8988T (cell line): ENCODE results near the gene PLA2G1B.
"Not testable (repeated sequence)": the region's sequence is repeated elsewhere in the genome, so short reads cannot be mapped to it uniquely, and the experiment has no call there.

Experiments used
- DNase-seq: peaks from one replicate; pipeline ENCODE4 v3.0.0; 2011

Gene PLA2G1B

DNA sequence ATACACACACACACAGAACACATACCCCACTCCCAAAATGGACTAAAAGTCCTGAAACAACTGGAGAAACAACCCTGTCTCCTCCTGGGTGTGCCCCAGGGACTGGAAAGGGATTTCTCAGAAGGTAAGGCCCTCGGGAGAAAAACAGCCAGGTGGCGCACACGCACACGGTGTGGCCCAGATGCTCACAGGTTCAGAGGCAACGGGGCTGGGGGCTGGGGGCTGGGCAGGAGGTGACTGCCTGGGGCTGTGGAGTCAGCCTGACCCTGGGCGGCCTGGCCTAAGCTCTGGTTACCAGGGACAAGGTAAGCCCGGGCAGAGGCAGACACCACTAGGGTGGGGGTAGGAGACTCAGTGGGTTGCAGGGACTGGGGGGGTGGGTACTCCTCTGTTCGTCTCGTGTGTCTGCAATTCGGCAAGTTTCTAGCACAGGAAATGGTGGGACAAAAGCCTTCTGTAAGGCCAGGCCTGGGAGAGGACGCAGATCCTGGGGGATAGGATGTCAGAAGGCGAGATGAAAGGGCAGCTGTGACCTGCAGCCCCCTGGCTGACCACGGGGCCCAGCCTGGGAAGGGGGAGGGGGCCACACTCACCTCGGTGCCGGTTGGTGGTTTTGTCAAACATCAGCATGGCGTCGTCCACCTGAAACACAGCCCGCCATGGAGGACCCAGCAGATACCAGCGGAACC, 31.0 kb upstream of the PLA2G1B start:
- DNase-seq = no peak

DNA sequence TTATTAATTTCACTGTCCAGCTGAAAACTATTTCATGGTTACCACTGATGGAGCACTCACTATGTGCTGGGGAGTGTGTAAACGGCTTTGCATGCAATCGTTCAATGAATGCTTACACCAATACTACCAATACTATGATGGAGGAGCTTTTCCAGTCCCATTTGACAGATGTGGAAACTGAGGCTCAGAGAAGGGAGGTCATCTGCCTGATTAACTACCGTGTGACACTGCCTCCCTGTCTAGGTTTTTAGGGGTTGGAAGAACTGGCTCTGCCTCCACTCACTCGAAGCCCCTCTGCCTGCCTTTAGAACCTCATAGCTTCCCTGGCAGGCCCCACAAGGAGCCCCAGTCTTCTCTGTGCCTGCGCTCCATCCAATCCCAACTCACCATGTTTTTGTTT, 29.5 kb upstream of the PLA2G1B start:
- DNase-seq = no peak

DNA sequence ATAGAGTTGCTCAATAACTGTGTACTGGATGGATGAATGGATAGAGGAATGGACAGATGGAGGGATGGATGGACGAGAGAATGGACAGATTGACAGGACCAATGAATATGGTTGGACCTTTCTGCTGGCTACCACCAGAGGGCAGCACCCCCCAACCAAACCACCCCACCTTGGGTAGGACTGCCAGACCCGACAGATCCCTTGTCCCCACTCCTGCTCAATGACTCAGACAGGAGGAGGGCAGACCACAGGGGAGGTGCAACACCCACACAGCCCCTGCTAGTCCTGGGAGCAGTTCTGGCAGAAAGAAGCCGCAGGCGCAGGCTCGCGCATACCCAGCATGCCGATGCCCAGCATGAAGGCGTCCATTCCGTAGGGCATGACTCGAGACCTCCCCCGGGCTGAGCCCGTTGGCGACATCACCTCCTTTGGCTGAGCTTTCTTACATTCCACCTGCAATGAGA, 29.0 kb upstream of the PLA2G1B start:
- DNase-seq = peak; percentile 98

DNA sequence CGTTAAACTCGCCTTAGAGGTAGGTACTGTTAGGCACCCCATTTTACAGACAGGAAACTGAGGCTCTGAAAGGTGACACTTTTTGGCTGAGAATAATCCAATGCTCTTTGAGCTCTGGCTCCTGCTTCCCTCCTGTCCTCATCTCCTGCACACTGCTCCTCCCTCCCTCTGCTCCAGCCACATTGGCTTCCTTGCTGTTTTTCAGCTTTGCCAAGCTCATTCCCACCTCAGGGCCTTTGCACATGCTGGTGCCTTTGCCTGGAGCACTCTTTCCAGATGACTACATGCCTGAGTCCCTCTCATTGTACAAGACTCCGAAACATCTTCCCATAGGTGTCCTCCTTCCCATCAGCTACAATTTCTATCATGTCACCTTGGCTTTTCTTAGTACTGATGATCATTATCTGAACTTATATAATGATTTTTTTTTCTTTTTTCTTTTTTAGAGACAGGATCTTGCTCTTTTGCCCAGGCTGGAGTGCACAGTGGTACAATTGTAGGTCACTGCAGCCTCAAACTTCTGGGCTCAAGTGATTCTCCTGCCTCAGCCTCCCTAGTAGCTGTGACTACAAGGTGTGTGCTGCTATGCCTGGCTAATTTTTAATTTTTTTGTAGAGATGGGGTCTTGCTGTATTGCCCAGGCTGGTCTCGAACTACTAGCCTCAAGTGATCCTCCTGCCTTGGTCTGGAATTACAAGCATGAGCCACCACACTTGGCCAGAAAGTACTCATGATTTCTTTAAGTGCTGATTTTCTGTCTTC, 26.2 kb upstream of the PLA2G1B start:
- no peak for DNase-seq

DNA sequence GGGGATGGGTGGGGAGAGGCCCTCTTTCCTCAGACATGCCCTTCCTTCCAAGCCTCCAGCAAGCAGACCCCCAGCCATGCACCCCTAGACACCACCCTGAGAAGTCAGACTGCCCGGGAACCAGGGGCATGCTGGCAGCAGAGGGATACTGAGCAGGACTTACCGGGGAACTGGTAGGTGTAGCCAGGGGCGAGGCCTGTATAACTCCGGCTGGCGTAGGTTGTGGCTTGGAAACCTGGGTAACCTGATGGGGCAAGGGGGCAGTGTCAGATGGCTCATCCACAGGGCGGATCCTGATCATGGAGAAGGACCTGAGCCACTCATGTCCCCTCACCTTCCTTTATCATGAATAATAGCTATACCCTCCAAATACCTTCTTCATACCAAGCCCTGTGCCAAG, 25.6 kb upstream of the PLA2G1B start:
- DNase-seq = no peak

DNA sequence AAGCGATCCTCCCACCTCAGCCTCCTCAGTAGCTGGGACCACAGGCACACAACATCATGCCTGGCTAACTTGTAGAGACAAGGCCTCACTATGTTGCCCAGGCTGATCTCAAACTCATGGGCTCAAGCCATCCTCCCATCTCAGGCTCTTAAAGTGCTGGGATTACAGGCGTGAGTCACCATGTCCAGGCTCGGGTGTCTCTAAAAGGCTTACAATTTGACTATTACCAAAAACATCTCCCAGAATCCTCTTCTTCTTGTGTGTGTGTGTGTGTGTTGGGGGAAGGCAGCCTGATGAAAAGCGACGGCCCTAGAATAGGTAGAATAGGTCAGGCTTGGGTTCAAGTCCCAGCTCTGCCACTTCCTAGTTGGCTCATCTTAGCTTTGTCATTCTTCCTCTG, 24.5 kb upstream of the PLA2G1B start:
- DNase-seq = no peak

DNA sequence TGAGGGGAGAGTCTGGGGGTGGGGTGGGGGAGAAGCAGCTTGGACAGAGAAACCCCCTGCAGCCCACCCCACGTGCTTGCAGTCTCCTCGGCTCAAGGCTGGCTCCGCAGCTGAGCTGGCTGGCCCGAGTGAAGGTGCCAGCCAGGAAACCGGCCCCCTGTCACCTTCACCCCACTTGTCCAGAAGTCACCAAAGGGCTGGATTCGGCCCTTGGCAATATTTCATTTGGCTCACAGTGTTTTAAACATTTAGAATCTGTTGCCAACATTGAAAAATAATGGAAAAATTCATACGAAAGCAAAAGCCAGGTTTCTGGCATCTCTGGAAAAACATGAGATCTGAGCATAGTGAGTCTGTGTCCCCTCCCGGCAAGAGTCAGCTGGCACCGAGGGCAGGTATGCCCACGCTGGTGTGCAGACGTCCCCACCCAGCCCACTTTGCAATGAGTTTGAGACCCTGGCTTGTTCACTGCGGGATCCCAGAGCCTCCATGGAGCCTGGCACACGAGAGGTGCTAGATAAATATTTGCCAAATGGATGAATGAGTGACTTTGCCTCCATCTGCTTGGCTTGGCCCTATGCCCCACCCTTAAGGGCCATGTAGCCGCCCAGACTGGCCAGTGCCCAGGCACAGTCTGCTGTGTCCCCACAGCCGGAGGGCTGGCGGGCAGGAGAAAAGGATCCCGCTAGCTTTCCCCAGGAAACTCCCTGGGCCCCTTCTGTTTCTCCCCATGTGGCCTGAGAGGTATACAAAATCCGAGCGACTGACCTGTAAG, 23.2 kb upstream of the PLA2G1B start:
- DNase-seq = no peak

DNA sequence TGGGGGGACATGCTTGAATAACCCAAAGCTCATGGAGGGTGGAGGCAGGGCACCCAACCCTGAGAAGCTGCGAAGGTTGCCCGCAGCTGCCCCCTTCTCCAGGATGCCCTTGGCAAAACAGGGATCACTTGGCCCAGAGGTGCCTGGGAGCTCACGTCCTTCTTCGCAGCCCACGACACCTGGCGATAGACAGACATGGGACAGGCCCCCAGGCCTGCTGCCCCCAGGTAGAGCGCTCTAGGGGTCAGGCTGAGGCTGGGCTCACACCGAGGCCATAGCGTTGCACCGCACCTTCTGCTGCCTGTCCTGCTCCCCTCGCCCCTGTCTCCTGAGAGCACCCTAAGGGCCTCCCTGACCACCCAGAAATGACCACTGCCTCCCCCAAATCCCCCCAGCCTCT, 20.2 kb upstream of the PLA2G1B start:
- no peak for DNase-seq

DNA sequence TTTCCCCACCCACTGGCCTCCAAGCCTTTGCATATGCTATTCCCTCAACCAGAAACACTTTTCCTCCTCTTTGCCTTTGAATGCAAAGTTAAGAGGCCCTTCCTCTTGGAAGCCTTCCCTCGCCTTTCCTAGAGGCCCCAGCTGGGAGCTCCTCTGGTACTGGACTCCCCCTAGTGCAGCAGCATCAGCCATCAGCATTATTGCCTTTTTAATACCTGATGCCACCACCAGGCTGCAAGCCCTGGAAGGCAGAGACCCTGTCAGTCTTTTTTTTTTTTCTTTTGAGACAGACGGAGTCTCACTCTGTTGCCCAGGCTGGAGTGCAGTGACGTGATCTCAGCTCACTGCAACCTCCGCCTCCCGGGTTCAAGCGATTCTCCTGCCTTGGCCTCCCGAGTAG, 19.1 kb upstream of the PLA2G1B start:
- DNase-seq = no peak

DNA sequence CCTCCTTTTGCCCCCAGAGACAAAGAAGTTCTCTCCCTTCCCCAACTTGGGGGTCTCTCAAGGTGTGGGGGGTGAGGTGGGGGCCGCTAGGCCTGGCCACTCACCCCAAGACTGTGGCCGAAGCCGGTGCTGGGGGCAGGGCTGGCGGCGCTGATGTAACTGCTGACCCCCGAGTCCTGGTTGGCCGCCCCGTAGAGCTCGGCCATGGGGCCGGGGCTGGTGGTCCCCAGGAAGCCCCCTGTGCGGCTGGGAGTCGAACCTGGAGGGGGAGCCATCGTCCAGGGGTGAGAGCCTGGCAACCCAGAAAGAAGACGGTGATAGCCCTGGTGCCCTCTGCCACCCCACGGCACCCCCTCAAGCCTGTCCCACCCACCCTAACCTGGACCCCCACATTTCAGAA, 18.5 kb upstream of the PLA2G1B start:
- no peak for DNase-seq

DNA sequence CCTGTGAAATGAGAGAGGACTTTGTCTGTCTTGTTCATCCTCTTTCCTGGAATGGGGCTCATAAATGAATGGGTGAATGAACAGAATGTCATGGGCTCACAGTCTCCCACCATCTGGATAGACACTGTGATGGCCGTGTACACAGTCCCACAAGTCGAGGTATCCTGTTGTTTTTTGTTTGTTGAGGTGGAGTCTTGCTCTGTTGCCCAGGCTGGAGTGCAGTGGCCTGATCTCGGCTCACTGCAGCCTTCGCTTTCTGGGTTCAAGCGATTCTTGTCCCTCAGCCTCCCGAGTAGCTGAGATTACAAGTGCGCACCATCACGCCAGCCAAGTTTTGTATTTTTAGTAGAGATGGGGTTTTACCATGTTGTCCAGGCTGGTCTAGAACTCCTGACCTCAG, 16.1 kb upstream of the PLA2G1B start:
- DNase-seq = no peak

DNA sequence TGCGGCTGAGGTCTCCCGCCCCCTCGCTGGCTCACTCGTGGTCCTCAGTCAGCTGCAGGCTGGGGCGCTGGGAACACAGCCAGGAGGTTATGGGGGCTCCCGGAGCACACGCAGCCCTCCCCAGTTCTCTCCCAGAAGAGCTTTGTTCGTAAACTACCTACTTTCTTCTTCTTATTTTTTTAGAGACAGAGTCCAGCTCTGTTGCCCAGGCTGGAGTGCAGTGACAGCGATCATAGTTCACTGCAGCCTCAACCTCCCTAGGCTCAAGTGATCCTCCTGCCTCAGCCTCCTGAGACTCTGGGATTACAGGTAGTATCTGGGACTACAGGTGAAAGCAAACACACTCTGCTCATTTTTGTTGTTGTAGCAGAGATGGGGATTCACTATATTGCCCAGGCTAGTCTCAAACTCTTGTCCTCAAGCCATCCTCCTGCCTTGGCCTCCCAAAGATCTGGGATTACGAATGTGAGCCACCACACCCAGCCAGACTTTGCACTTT, 15.5 kb upstream of the PLA2G1B start:
- DNase-seq = no peak

DNA sequence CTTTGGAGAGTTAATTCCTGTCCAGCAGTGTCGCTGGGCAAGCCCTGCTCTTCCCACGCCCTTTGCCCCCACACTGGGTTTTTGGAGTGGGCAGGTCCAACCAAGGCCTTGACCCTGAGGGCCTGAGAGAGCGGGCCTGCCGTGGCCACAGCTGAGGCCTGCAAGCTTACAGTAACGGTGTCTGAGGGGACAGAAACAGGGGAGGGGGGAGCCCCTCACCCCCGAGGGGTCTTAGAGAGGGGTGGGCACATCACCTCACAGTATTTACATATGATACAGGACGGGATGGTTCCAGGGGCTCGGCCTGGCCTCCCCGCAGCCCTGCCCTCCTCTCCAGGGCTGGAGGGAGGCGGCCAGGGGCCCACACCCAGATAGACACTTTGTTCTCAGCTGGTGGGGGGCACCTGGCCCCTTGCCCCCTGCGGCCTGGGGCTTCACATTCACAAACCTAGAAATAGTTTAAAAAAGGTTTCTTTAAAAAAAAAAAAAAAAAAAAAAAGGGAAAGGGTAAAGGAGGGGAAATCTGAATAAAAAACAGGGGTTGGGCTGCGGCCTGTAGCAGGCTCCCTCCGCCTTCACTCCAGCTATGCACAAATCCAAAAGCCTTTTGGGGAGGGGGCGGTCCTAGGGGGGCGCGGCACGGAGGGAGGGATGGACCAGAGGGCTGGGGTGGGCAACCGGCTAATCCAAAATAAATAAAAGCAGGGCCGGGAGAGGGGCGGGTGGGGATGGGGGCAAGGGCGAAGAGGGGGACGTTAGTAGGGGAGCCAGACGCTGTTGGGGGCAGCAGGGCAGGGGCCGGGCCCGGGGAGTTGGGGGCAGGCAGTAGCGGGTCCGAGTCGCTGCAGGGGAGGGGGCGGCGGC, 14.8 kb upstream of the PLA2G1B start:
- DNase-seq = no peak

DNA sequence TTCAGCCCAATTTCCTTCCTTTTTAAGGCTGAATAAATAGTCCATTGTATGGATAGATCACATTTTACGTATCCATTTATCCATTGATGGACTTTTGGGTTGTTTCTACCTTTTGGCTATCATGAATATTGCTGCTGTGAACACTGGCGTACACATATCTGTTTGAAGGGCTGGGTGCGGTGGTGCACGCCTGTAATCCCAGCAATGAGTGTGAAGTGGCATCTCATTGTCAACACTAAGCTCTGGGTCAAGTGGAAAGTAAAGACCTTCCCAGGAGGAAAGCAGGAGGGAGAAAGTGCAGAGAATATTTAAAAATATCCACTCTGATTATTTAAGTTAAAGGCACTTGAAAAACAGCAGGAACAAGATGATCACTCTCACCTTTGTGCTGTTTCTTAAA, 11.7 kb upstream of the PLA2G1B start:
- no peak for DNase-seq

DNA sequence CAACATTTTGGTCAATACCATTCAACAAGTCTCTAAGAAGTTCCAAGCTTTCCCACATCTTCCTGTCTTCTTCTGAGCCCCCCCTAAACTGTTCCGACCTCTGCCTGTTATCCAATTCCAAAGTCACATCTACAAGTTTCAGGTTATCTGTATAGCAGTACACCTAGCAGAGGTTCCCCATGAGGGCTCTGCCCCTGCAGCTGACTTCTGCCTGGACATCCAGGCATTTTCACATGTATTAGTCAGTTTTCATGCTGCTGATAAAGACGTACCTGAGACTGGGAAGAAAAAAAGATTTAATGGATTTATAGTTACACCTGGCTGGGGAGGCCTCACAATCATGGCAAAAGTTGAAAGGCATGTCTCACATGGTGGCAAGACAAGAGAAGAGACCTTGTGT, 10.2 kb upstream of the PLA2G1B start:
- no peak for DNase-seq

DNA sequence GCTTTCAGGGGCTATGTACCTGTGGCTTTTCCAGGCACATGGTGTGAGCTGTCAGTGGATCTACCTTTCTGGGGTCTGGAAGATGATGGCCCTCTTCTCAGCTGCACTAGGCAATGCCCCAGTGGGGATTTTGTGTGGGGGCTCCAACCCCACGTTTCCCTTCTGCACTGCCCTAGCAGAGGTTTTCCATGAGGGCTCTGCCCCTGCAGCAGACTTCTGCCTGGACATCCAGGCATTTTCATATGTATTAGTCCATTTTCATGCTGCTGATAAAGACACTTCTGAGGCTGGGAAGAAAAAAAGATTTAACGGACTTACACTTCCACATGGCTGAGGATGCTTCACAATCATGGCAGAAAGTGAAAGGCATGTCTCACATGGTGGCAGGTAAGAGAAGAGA, 8.8 kb upstream of the PLA2G1B start:
- not testable (repeated sequence) for DNase-seq

DNA sequence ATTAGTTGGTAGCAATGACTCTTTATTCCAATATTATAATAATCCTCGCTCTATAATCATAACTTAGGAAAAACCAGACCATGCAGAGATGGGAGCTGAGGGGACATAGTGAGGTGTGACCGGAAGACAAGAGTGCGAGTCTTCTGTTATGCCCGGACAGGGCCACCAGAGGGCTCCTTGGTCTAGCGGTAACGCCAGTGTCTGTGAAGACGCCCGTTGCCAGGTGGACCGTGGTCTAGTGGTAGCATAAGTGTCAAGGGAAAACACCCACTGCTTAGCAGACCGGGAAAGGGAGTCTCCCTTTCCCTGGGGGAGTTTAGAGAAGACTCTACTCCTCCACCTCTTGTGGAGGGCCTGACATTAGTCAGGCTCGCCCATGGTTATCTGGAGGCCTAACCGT, 7.9 kb upstream of the PLA2G1B start:
- not testable (repeated sequence) for DNase-seq

DNA sequence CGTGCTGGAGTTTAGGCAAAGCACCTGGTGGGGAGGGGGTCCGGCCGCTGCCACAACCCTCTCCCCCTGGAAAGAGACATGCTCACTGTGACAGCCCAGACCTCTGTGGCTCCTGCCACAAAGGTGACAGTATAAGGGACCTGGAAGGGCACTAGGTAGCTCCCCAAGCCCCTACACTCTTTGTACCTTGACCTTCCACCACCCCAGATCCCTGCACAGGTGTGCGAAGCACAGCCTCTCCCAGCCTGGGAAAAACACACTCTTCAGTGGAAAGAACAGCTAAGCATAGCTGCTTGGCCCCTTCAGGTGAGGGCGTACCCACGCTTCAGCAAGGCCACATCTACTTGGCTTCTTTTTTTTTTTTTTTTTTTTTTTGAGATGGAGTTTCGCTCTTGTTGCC, 4.9 kb upstream of the PLA2G1B start:
- no peak for DNase-seq

DNA sequence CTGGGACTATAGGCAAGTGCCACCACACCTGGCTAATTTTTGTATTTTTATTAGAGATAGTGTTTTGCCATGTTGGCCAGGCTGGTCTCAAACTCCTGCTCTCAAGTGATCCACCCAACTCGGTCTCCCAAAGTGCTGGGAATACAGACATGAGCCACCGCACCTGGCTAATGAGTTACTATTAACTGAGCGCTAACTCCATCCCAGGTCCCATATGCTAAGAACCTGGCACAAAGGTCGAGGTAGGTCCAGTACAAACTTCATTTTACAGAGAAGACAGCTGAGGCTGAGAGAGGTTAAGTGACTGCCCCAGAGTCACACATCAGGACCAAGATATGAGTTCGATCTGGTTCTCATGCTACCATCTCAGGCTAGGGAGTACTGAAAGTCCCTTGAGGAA, 4.5 kb upstream of the PLA2G1B start:
- no peak for DNase-seq

DNA sequence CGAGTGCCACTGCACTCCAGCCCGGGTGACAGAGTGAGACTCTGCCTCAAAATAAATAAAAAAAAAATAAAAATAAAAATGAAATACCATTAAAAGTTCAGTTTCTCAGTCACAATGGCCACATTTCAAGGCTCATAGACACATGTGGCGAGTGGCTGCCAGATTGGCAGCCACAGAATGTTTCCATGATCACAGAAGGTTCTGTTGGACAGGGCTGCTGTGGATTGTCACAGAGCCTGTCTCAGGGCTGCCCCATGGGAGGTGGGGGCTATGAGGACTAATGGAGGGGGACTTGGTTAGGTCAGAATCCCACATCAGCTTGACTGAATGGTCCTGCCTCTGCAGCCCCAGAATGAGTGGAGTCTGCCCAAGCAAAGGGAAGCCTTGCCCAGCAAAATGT, 3.8 kb upstream of the PLA2G1B start:
- no peak for DNase-seq

DNA sequence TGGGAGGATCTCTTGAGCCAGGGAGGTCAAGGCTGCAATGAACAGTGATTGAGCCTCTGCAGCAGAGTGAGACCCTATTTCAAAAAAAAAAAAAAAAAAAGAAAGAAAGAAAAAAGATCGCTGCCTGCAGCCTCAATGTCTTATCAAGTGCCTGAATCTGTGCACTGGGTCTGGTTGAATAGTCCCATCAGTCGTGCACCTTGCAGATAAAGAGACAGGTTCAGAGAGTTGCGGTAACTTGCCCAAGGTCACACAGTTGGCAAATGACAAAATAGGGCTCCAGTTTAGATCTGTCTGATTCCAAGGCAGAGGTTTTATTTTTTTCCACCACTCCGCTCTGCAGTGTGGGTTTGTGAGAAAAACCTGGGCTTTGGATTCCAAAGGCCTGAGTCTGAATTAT, 649 bp upstream of the PLA2G1B start:
- DNase-seq = no peak

DNA sequence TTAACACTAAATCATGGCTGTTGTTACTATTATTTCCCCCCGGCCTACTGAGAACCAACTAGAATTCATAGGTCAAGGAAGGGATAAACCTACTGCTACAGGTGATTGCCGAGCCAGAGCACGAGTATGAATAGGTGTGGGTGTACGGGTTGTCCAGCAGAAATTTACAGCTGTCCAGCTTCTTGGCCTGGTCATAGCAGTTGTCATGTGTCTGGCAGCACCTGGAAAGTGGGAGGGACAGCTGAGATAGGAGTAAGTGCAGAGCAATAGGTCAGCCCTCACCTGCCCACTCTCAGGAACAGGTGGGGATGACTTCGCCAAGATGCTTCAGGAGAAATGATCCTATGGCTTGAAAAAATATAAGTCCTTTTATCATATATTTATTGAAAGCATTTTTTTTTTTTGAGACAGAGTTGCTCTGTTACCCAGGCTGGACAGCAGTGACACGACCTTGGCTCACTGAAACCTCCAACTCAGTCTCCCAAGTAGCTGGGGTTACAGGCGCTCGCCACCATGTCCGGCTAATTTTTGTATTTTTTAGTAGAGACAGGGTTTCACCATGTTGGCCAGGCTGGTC, 2.6 kb downstream of the PLA2G1B start:
- no peak for DNase-seq
